Endodermal cell (in vitro differentiated cells): ENCODE measurements around the gene SERTM1. TPM values are rescaled to one million over a fixed set of nuclear protein-coding genes. Genes with fewer than 3 reads are reported as not detected.

Source experiments
- DNase-seq: peaks from one replicate; pipeline ENCODE4 v3.0.0-alpha.2; 2017
- H3K27ac ChIP-seq: 2 replicates; pipeline ENCODE4 v1.5.1; 2013; ENCODE audit warnings: mild to moderate bottlenecking, low read depth, low read length, moderate library complexity
- H3K27me3 ChIP-seq: 2 replicates; pipeline ENCODE4 v1.6.1; 2013; ENCODE audit warnings: mild to moderate bottlenecking, low read length, moderate library complexity; ENCODE audit not compliant: insufficient read depth, control insufficient read depth, poor library complexity, severe bottlenecking
- H3K36me3 ChIP-seq: 2 replicates; pipeline ENCODE4 v1.7.0; 2013; ENCODE audit warnings: mild to moderate bottlenecking, low read length, moderate library complexity; ENCODE audit not compliant: control insufficient read depth, insufficient read depth
- H3K4me1 ChIP-seq: one replicate; pipeline ENCODE4 v1.7.0; 2013; ENCODE audit warnings: low read length; ENCODE audit not compliant: control insufficient read depth, insufficient read depth
- H3K4me3 ChIP-seq: 2 replicates; pipeline ENCODE4 v1.5.1; 2013; ENCODE audit warnings: mild to moderate bottlenecking, low read length, moderate library complexity
- H3K9ac ChIP-seq: 2 replicates; pipeline ENCODE4 v1.6.1; 2013; ENCODE audit warnings: mild to moderate bottlenecking, low read length, moderate library complexity; ENCODE audit not compliant: poor library complexity, severe bottlenecking; ENCODE audit errors: extremely low read depth
- H3K9me3 ChIP-seq: 2 replicates; pipeline ENCODE4 v1.6.1; 2013; ENCODE audit warnings: mild to moderate bottlenecking, low read length, moderate library complexity; ENCODE audit not compliant: control insufficient read depth
- H3K27ac Mint-ChIP-seq: 2 replicates; pipeline ENCODE4 v1.8.0; 2020; ENCODE audit warnings: mixed read lengths
- H3K27me3 Mint-ChIP-seq: 2 replicates; pipeline ENCODE4 v1.8.0; 2021; ENCODE audit warnings: mild to moderate bottlenecking, mixed read lengths; ENCODE audit not compliant: insufficient read depth
- H3K36me3 Mint-ChIP-seq: 2 replicates; pipeline ENCODE4 v1.8.0; 2020; ENCODE audit warnings: low read depth, mixed read lengths
- H3K4me1 Mint-ChIP-seq: 2 replicates; pipeline ENCODE4 v1.8.0; 2020; ENCODE audit warnings: mixed read lengths
- H3K4me3 Mint-ChIP-seq: 2 replicates; pipeline ENCODE4 v1.8.0; 2020; ENCODE audit warnings: mild to moderate bottlenecking, moderate library complexity, mixed read lengths
- H3K9me3 Mint-ChIP-seq: 2 replicates; pipeline ENCODE4 v1.8.0; 2020; ENCODE audit warnings: mild to moderate bottlenecking, mixed read lengths
- WGBS, 2 experiments: methylation state at CpG; one replicate each; pipeline versions ENCODE4 v1.1.5 to v1.1.7; 2013; ENCODE audit warnings: missing lambda C conversion rate in 2 of 2, mixed read lengths in 1 of 2; ENCODE audit not compliant: insufficient coverage in 1 of 2, insufficient read length in 1 of 2; 5-methylcytosine and 5-hydroxymethylcytosine counted together
- total RNA-seq, 2 donors: library from RNA; stranded (reverse); fragmentation: NEBNext Ultra II Directional in 1 of 2; extraction: Animal tissue kit (Norgen Biotek cat#: 25700) in 1 of 2; gene quantifications; 2 replicates in 1 of 2; 3 replicates in 1 of 2; pipeline ENCODE4 v1.2.1, GENCODE V29; 2021
- TF ChIP-seq, protein P1 (sequence below): fragments of 200-600 bp; sonication (generic); conservative IDR thresholded peaks from 2 replicates; pipeline ENCODE4 v1.5.0; 2021; ENCODE audit warnings: antibody characterized with exemption, mild to moderate bottlenecking

SERTM1 gene
- total RNA-seq, 2 donors from 2014 or later = 0.13 TPM; not detected in 1

DNA sequence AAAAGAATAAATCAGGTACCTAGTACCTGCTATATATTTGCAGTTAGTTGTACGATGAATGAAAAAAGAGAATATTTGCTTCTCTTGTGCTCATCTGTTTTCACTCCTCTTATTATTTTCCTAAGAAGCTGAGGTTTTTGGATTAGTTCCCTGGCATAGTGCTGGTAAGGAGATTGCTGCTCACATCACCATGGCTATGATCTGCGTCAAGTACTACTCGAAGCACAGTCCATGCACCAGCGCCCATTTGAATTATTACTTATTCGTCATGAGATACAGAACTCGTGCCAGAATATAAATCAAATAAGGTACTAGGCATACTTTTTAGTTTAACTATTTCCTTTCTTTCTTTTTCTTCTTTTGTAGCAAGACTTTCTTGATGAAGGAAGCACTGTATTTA is 7.1 kb downstream of the SERTM1 start:
- no peak for DNase-seq
- H3K36me3 Mint-ChIP-seq = no peaks in the 10 kb centered on the region
- no peaks in the 10 kb centered on the region for H3K36me3 ChIP-seq
- H3K27ac Mint-ChIP-seq = no peak overlapping the region
- H3K27ac ChIP-seq = no peak overlapping the region
- 94 to 100% methylated on average over 5 to 6 of the region's 6 CpGs for WGBS, 2 experiments
- no peak overlapping the region for H3K4me3 ChIP-seq
- no peaks in the 10 kb centered on the region for H3K4me1 ChIP-seq
- no peaks in the 10 kb centered on the region for H3K4me1 Mint-ChIP-seq
- no peak overlapping the region for H3K4me3 Mint-ChIP-seq
- peaks cover 16% of the 10 kb centered on the region for H3K27me3 Mint-ChIP-seq
- peaks cover 15% of the 10 kb centered on the region for H3K27me3 ChIP-seq
- peaks cover 6% of the 10 kb centered on the region for H3K9me3 ChIP-seq
- peaks cover 6% of the 10 kb centered on the region for H3K9me3 Mint-ChIP-seq
- TF ChIP-seq, protein P1, sequence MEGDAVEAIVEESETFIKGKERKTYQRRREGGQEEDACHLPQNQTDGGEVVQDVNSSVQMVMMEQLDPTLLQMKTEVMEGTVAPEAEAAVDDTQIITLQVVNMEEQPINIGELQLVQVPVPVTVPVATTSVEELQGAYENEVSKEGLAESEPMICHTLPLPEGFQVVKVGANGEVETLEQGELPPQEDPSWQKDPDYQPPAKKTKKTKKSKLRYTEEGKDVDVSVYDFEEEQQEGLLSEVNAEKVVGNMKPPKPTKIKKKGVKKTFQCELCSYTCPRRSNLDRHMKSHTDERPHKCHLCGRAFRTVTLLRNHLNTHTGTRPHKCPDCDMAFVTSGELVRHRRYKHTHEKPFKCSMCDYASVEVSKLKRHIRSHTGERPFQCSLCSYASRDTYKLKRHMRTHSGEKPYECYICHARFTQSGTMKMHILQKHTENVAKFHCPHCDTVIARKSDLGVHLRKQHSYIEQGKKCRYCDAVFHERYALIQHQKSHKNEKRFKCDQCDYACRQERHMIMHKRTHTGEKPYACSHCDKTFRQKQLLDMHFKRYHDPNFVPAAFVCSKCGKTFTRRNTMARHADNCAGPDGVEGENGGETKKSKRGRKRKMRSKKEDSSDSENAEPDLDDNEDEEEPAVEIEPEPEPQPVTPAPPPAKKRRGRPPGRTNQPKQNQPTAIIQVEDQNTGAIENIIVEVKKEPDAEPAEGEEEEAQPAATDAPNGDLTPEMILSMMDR = no peak
- no peak overlapping the region for H3K9ac ChIP-seq

DNA sequence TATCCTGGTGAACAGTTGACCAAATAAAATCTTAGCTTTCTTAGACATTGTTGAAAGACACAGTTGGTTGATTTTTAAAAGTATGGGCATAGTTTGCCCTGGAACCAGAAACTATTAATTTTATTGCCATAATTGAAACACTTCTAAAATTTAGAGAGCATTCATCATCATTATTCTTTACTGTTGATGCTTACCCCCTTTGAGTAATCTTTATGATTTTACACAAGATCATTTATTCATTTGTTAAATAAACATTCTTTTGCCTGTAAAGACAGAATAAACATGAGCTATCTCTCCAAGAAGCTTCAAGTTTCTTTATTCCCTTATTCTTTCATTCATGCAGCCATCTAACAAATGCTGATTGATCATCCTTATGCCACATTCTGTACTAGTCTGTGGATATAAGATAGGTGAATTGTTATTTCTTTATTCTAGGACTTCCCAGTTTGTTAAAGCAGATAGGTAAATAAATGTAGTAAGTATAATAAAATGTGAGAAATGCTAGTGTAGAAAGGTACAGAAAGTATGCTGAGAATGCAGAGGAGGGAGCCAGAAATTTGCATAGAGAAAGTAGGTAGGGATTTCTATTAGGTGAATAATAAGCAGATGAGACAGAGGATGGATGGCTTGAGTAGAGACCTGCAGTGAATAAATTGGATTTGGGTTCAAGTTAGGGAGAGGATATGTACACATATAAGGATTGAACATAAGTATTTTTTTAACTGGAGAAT is 8.2 kb downstream of the SERTM1 start:
- H3K27ac Mint-ChIP-seq = no peak overlapping the region
- H3K4me3 Mint-ChIP-seq = no peak overlapping the region
- no peak overlapping the region for H3K9ac ChIP-seq
- no peaks in the 10 kb centered on the region for H3K4me1 ChIP-seq
- H3K36me3 Mint-ChIP-seq = no peaks in the 10 kb centered on the region
- peaks cover 6% of the 10 kb centered on the region for H3K9me3 ChIP-seq
- H3K4me3 ChIP-seq = no peak overlapping the region
- no peak overlapping the region for H3K27ac ChIP-seq
- peaks cover 8% of the 10 kb centered on the region for H3K27me3 Mint-ChIP-seq
- peaks cover 6% of the 10 kb centered on the region for H3K9me3 Mint-ChIP-seq
- H3K36me3 ChIP-seq = no peaks in the 10 kb centered on the region
- TF ChIP-seq, protein P1 = no peak
- no peak for DNase-seq
- peaks cover 4% of the 10 kb centered on the region for H3K27me3 ChIP-seq
- no peaks in the 10 kb centered on the region for H3K4me1 Mint-ChIP-seq

DNA sequence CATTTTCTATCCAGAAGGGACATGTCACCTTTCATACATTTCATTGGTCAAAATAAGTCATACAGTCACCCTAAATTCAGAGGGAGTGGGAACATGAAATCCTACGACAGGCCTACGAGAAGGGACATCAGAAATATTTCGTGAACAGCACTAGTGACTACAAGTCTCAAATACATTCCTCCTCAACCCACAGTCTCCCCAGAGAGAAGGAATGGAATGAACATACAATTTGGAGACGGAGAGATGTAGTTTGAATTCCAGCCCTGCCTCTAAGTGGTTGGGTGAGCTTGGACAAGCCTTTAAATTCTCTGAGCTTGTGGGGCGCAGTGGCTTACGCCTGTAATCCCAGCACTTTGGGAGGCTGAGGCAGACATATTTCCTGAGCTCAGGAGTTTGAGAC is 9.9 kb downstream of the SERTM1 start:
- H3K4me1 Mint-ChIP-seq = no peaks in the 10 kb centered on the region
- H3K27ac Mint-ChIP-seq = no peak overlapping the region
- Histone ChIP-seq H3K9me3 (peaks cover 6% of the 10 kb centered on the region), H3K4me3 (no peak overlapping the region), H3K36me3 (no peaks in the 10 kb centered on the region), H3K27ac (no peak overlapping the region), H3K4me1 (no peaks in the 10 kb centered on the region), H3K9ac (no peak overlapping the region), H3K27me3 (no peaks in the 10 kb centered on the region)
- no peaks in the 10 kb centered on the region for H3K36me3 Mint-ChIP-seq
- no peak for DNase-seq
- no peak overlapping the region for H3K4me3 Mint-ChIP-seq
- H3K27me3 Mint-ChIP-seq = no peaks in the 10 kb centered on the region
- 97 to 100% methylated on average over 3 to 6 of the region's 6 CpGs for WGBS, 2 experiments
- TF ChIP-seq, protein P1 = no peak
- peaks cover 6% of the 10 kb centered on the region for H3K9me3 Mint-ChIP-seq
